Epithelial cell of proximal tubule (primary cell): ENCODE results near the gene LBX1. TPM values are rescaled to one million over a fixed set of nuclear protein-coding genes. Genes with fewer than 3 reads are reported as not detected.

Source experiments
- DNase-seq: peaks from one replicate; pipeline ENCODE4 v3.0.0-alpha.2; 2011; ENCODE audit warnings: low read depth
- H3K4me3 ChIP-seq: 2 replicates; pipeline ENCODE4 v1.5.1; 2011; ENCODE audit warnings: low read depth, mild to moderate bottlenecking, low read length
- total RNA-seq: library from RNA; depleted of rRNA; stranded (reverse); fragments of >200 nt; gene quantifications from 2 replicates; pipeline ENCODE4 v1.2.3, GENCODE V29; 2015
- TF ChIP-seq, protein P1 (sequence below): conservative IDR thresholded peaks from 2 replicates; pipeline ENCODE4 v1.5.1; 2012; ENCODE audit warnings: low read depth, mild to moderate bottlenecking, low read length

The LBX1 gene
- total RNA-seq, 1 donor from 2014 or later = not detected

GRCh38 chr10:101258179-101258885 is 29.1 kb upstream of the LBX1 start:
- H3K4me3 ChIP-seq = no peak overlapping the region
- no peak for DNase-seq
- TF ChIP-seq, protein P1, sequence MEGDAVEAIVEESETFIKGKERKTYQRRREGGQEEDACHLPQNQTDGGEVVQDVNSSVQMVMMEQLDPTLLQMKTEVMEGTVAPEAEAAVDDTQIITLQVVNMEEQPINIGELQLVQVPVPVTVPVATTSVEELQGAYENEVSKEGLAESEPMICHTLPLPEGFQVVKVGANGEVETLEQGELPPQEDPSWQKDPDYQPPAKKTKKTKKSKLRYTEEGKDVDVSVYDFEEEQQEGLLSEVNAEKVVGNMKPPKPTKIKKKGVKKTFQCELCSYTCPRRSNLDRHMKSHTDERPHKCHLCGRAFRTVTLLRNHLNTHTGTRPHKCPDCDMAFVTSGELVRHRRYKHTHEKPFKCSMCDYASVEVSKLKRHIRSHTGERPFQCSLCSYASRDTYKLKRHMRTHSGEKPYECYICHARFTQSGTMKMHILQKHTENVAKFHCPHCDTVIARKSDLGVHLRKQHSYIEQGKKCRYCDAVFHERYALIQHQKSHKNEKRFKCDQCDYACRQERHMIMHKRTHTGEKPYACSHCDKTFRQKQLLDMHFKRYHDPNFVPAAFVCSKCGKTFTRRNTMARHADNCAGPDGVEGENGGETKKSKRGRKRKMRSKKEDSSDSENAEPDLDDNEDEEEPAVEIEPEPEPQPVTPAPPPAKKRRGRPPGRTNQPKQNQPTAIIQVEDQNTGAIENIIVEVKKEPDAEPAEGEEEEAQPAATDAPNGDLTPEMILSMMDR = no peak

GRCh38 chr10:101257491-101257890 is 28.2 kb upstream of the LBX1 start:
- TF ChIP-seq, protein P1 = no peak
- H3K4me3 ChIP-seq = no peak overlapping the region
- no peak for DNase-seq

GRCh38 chr10:101257084-101257483 is 27.8 kb upstream of the LBX1 start:
- no peak for DNase-seq
- TF ChIP-seq, protein P1 = no peak
- no peak overlapping the region for H3K4me3 ChIP-seq

DNA sequence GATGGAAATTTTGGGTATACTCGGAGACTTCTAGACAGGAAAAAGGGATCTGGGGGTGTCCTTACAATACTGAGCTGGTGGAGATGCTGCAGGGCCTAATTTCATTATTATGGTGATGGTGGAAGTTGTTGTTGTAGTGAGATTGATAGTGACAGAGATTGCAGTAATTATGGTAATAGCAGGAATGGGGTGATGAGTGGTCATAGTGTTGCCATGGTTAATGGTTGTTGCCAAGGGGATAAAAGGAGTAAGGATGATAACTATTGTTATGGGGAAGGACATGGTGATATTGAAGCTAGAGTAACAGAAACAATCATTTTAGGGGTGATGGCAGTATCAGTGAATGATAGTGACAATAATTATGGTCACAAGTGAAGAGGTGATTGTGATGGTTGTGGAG is 27.1 kb upstream of the LBX1 start:
- TF ChIP-seq, protein P1 = no peak
- H3K4me3 ChIP-seq = no peak overlapping the region
- DNase-seq = no peak

- H3K4me3 ChIP-seq = no peak overlapping the region
- DNase-seq = no peak
- TF ChIP-seq, protein P1 = no peak
Observed at GRCh38 chr10:101250136-101250535, 20.9 kb upstream of the LBX1 start.

DNA sequence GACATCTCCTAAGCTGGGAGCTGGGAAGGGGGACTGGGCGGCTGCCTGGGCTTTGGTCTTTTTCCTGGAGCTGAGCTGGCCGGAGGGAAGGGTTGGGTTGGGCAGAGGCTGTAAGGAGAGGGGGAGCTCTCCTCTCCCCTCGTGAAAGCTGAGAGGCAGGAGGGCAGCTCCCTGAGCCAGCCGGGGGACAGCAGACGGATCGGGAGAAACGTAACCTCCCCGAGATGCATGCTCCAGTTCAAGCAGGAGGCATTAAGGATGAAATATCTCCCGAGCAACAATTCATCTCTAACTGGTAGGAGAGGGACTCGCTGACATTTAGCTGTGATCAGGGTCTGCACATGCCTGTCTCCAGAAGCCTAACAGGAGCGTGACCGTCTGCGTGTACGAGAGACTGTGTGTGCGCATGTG is 19.9 kb upstream of the LBX1 start:
- TF ChIP-seq, protein P1 = no peak
- no peak overlapping the region for H3K4me3 ChIP-seq

DNA sequence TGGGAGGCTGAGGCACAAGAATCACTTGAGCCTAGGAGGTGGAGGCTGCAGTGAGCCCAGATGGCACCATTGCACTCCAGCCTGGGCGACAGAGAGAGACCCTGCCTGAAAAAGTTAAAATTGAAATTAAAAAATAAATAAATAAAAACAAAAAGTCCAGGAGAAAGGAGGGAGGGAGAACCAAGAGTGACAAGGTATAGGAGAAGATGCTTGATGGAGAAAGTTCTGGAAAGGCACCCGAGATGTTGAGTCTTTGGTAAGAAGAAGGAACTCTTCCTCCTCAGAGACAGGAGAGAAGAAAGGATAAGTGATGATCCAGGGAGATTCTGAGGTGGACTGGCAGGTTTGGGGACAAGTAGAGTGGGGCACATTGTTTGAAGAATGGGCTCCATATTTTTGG is 17.4 kb upstream of the LBX1 start:
- no peak for DNase-seq
- no peak overlapping the region for H3K4me3 ChIP-seq
- TF ChIP-seq, protein P1 = no peak

More for the DNA sequence above, 19.9 kb upstream of the LBX1 start:
- no peak for DNase-seq
